ENCODE measurements around the gene OR7C1. TPM values are rescaled to one million over a fixed set of nuclear protein-coding genes. Genes with fewer than 3 reads are reported as not detected.

The OR7C1 gene
- total RNA-seq, 4 donors from 2014 or later: under 0.01 TPM; not detected in 3

DNA sequence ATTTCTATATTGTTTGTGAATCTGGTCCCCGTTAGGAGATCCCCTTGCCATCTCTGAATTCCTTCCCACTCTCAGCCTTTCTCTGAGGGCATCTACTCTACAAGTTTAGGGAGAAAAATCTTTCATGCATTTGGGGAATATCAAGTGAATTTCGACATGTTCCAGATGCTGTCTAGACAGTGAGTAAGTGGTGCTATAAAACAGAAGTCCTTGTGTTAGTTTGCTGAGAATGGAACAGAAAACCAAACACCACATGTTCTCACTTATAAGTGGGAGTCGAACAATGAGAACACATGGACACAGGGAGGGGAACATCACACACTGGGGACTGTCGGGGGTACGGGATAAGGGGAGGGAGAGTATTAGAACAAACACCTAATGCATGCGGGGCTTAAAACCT, 8.6 kb upstream of the OR7C1 start:
- Histone ChIP-seq H3K27me3 (peaks cover 10% of the 10 kb centered on the region), H3K27ac (no peak overlapping the region), H3K4me3 (no peak overlapping the region), H3K4me1 (no peaks in the 10 kb centered on the region), H3K9me3 (no peaks in the 10 kb centered on the region), H3K36me3 (no peaks in the 10 kb centered on the region)
- no peak for DNase-seq
- 35 to 56% methylated on average over 3 to 6 of the region's 6 CpGs for WGBS, 2 donors (ENCODE audit: low coverage in 1 of 2)
- no peak for TF ChIP-seq POLR2AphosphoS5 (IDR thresholded peaks at IDR 0.05)
- TF ChIP-seq, protein P1, sequence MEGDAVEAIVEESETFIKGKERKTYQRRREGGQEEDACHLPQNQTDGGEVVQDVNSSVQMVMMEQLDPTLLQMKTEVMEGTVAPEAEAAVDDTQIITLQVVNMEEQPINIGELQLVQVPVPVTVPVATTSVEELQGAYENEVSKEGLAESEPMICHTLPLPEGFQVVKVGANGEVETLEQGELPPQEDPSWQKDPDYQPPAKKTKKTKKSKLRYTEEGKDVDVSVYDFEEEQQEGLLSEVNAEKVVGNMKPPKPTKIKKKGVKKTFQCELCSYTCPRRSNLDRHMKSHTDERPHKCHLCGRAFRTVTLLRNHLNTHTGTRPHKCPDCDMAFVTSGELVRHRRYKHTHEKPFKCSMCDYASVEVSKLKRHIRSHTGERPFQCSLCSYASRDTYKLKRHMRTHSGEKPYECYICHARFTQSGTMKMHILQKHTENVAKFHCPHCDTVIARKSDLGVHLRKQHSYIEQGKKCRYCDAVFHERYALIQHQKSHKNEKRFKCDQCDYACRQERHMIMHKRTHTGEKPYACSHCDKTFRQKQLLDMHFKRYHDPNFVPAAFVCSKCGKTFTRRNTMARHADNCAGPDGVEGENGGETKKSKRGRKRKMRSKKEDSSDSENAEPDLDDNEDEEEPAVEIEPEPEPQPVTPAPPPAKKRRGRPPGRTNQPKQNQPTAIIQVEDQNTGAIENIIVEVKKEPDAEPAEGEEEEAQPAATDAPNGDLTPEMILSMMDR (IDR thresholded peaks at IDR 0.05): no peak
- TF ChIP-seq POLR2A (IDR thresholded peaks at IDR 0.05): no peak
- TF ChIP-seq EP300 (IDR thresholded peaks at IDR 0.05; ENCODE audit: low read depth): no peak
- intact Hi-C loops (cut with DNase I; ENCODE audit: low total_unique reads) (no loop called here), in situ Hi-C loops (cut with MboI; ENCODE audit: low pct_ligation_motif_present in 1 of 4, low pct_unique_long_range_greater_than_20kb in 1 of 4, low sequenced_read_pairs in 3 of 4) (no loop called here)

DNA sequence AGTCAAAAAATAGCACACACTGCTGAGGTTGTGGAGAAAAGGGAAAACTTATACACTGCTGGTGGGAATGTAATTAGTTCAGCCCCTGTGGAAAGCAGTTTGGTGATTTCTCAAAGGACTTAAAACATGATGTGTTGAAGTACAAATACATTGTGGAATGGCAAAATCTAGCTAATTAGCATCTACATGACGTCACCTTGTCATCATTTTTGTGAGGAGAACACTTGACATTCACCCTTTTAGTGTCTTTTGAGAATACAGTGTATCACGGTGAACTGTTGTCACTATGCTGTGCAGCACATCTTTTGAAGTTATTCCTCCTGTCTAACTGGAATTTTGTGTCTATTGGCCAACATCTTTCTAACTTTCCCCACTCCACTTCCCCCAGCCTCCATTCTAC, 8.2 kb upstream of the OR7C1 start:
- WGBS, 2 donors (ENCODE audit: low coverage in 1 of 2): 43% methylated on average over 2 of the region's 2 CpGs; no CpG with 5 or more reads in 1 of the 2 donors
- TF ChIP-seq EP300 (IDR thresholded peaks at IDR 0.05; ENCODE audit: low read depth): no peak
- Histone ChIP-seq H3K4me1 (no peaks in the 10 kb centered on the region), H3K27me3 (peaks cover 10% of the 10 kb centered on the region), H3K36me3 (no peaks in the 10 kb centered on the region), H3K4me3 (no peak overlapping the region), H3K27ac (no peak overlapping the region), H3K9me3 (no peaks in the 10 kb centered on the region)
- intact Hi-C loops (cut with DNase I; ENCODE audit: low total_unique reads): no loop called here
- in situ Hi-C loops (cut with MboI; ENCODE audit: low pct_ligation_motif_present in 1 of 4, low pct_unique_long_range_greater_than_20kb in 1 of 4, low sequenced_read_pairs in 3 of 4): no loop called here
- DNase-seq: no peak

DNA sequence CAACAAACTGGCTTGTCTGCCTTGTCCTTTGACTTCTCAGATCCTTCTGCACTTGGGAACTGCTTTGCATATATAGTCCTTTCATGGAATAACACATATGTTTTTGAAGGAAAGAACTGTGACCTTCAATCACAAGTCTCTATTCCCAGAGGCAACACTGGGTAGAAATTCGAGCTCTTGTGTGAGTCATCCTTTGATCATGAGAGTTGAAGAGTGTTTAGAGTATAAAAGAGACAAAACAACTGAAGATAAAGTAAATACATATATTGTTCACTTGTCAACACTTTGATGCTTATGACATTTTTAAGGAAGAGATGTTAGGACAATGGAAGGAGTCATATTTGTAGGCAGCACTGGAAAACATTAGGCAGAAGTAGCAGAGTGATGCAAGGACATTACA, 5.2 kb upstream of the OR7C1 start:
- WGBS, 2 donors (ENCODE audit: low coverage in 1 of 2): 29 to 36% methylated on average over 1 of the region's 1 CpG
- no peaks in the 10 kb centered on the region for H3K4me1 ChIP-seq
- H3K27me3 ChIP-seq: peaks cover 6% of the 10 kb centered on the region
- H3K36me3 ChIP-seq: no peaks in the 10 kb centered on the region
- no peak for TF ChIP-seq EP300 (IDR thresholded peaks at IDR 0.05; ENCODE audit: low read depth)
- TF ChIP-seq, protein P1 (IDR thresholded peaks at IDR 0.05): no peak
- no peak for TF ChIP-seq POLR2AphosphoS5 (IDR thresholded peaks at IDR 0.05)
- TF ChIP-seq POLR2A (IDR thresholded peaks at IDR 0.05): no peak
- H3K4me3 ChIP-seq: no peak overlapping the region
- H3K27ac ChIP-seq: no peak overlapping the region
- no peaks in the 10 kb centered on the region for H3K9me3 ChIP-seq
- no peak for DNase-seq
- intact Hi-C loops (cut with DNase I; ENCODE audit: low total_unique reads): no loop called here
- in situ Hi-C loops (cut with MboI; ENCODE audit: low pct_ligation_motif_present in 1 of 4, low pct_unique_long_range_greater_than_20kb in 1 of 4, low sequenced_read_pairs in 3 of 4): no loop called here

DNA sequence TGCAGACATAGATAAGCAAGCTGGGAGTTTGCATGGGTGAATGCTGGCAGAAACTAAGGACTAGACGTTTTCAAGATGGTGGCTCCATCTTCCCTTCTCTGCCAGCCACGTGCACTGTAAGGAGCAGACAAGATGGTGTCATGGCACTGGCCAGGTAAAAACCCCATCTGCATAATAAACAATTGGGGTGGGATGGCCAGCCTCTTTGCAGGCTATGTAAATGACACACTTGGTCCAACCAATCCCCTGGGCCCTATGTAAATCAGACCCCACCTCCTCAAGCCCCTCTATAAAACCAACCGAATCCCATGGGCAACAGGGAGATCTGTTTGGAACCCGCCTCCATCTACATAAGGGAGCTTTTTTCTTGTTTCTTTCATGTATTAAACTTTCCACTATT, 2.4 kb upstream of the OR7C1 start:
- 65% methylated on average over 4 of the region's 4 CpGs; no CpG with 5 or more reads in 1 of the 2 donors for WGBS, 2 donors (ENCODE audit: low coverage in 1 of 2)
- DNase-seq: no peak
- no peaks in the 10 kb centered on the region for H3K9me3 ChIP-seq
- H3K4me3 ChIP-seq: no peak overlapping the region
- intact Hi-C loops (cut with DNase I; ENCODE audit: low total_unique reads) (no loop called here), in situ Hi-C loops (cut with MboI; ENCODE audit: low pct_ligation_motif_present in 1 of 4, low pct_unique_long_range_greater_than_20kb in 1 of 4, low sequenced_read_pairs in 3 of 4) (no loop called here)
- H3K27ac ChIP-seq: no peak overlapping the region
- no peak for TF ChIP-seq EP300 (IDR thresholded peaks at IDR 0.05; ENCODE audit: low read depth)
- no peak for TF ChIP-seq POLR2A (IDR thresholded peaks at IDR 0.05)
- no peaks in the 10 kb centered on the region for H3K36me3 ChIP-seq
- no peaks in the 10 kb centered on the region for H3K27me3 ChIP-seq
- no peaks in the 10 kb centered on the region for H3K4me1 ChIP-seq

DNA sequence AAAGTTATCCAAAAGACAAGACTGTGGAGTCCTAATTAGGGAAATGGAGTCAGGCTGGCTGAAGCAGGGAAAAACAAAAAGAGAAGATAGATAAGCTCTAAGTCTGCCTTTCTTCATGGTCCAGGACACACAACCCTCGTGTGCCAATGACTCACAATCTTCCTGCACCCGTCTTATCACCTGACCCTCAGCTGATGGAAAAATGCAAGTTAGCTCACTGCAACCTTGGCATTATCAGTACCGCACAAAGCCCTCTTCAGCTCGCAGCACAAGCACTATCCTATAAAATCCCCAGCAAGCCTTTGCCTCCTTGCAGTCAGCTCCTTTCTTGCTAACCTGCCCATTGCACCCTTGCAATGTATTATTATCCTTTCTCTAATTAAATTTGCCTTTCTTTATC, 4.3 kb downstream of the OR7C1 start:
- Histone ChIP-seq H3K27ac (no peak overlapping the region), H3K27me3 (peaks cover 3% of the 10 kb centered on the region), H3K36me3 (no peaks in the 10 kb centered on the region), H3K4me1 (no peaks in the 10 kb centered on the region), H3K4me3 (no peak overlapping the region), H3K9me3 (no peaks in the 10 kb centered on the region)
- in situ Hi-C loops (cut with MboI; ENCODE audit: low pct_ligation_motif_present in 1 of 4, low pct_unique_long_range_greater_than_20kb in 1 of 4, low sequenced_read_pairs in 3 of 4) (no loop called here), intact Hi-C loops (cut with DNase I; ENCODE audit: low total_unique reads) (no loop called here)
- DNase-seq: no peak
- TF ChIP-seq POLR2A (IDR thresholded peaks at IDR 0.05) (no peak), EP300 (IDR thresholded peaks at IDR 0.05; ENCODE audit: low read depth) (no peak), POLR2AphosphoS5 (IDR thresholded peaks at IDR 0.05) (no peak)
- TF ChIP-seq, protein P1 (IDR thresholded peaks at IDR 0.05): no peak
- whole genome bisulfite sequencing, 2 donors (ENCODE audit: low coverage in 1 of 2): 54 to 60% methylated on average over 4 of the region's 4 CpGs
